Measurements from ENCODE around the gene CD99. TPM values are rescaled to one million over a fixed set of nuclear protein-coding genes. Genes with fewer than 3 reads are reported as not detected.

The CD99 gene
- total and polyA plus RNA-seq, 9 of the 15 experiments (the other 6 are each of a cell fraction or from before 2014, with no cell fraction given) = 5.0 to 55.3 (median 34.5) TPM

- TF ChIP-seq MLLT1 (IDR thresholded peaks at IDR 0.05) (no peak), PBX2 (CRISPR knock-in tag; IDR thresholded peaks at IDR 0.05; ENCODE audit: low read depth) (no peak), PBX2 (tag; conservative IDR thresholded peaks at IDR 0.05; ENCODE audit: low read depth) (peak; percentile 78), MTA3 (IDR thresholded peaks at IDR 0.05; ENCODE audit: borderline replicate concordance) (no peak), GTF2A2 (tag; IDR thresholded peaks at IDR 0.05) (no peak), ZFPM2 (CRISPR knock-in tag; IDR thresholded peaks at IDR 0.05) (no peak), SETDB1 (IDR thresholded peaks at IDR 0.05; ENCODE audit: low read length) (no peak), TEAD2 (tag; IDR thresholded peaks at IDR 0.05) (no peak), ZNF347 (CRISPR knock-in tag; IDR thresholded peaks at IDR 0.05; ENCODE audit: low read depth) (no peak)
These were observed 5.7 kb downstream of the CD99 start (continued) for GRCh38 chrX:2696698-2697215.
